AG09319 (cell line): ENCODE data around the gene LPP.

Experiments
- DNase-seq: peaks from one replicate; pipeline ENCODE4 v3.0.0-alpha.2; 2010; ENCODE audit warnings: low read depth; ENCODE audit errors: extremely low read depth
- CTCF ChIP-seq: IDR thresholded peaks from 2 replicates; pipeline ENCODE4 v1.5.1; 2011; ENCODE audit warnings: low read depth, mild to moderate bottlenecking, inconsistent platforms, low read length, moderate library complexity

LPP gene

GRCh38 chr3:188473045-188473444, 319.1 kb downstream of the LPP start:
- TF ChIP-seq CTCF: no peak
- DNase-seq: no peak

GRCh38 chr3:188473591-188474288, 319.8 kb downstream of the LPP start:
- TF ChIP-seq CTCF: no peak
- DNase-seq: no peak

GRCh38 chr3:188476935-188477334, 323.0 kb downstream of the LPP start:
- DNase-seq: no peak
- TF ChIP-seq CTCF: no peak

GRCh38 chr3:188480011-188480410, 326.1 kb downstream of the LPP start:
- no peak for TF ChIP-seq CTCF
- no peak for DNase-seq

DNA sequence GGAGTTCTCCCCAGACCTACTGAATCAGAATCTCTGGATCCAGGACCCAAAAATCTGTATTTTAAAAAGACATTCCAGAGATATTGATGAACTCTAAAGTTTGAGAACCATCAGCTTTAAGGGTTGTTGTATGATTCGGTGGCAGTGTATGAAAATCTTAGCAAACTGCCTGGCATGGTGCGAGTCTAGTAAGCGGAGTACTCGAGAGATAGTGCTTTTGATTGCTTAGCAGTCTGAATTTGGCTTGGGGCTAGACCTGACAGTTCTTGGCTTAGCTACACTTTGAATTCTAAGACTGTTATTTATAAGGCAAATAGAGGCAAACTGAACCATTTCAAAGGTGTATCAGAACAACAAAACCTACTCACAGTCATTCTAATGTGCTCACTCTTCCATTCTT, 329.0 kb downstream of the LPP start:
- DNase-seq: no peak
- TF ChIP-seq CTCF: no peak

GRCh38 chr3:188486126-188486525, 332.2 kb downstream of the LPP start:
- no peak for DNase-seq
- TF ChIP-seq CTCF: no peak

- TF ChIP-seq CTCF: no peak
These were observed 333.0 kb downstream of the LPP start for GRCh38 chr3:188486952-188487351.

More at GRCh38 chr3:188486952-188487351, 333.0 kb downstream of the LPP start:
- no peak for DNase-seq
